Mucosa of descending colon (tissue), 3 donors: ENCODE measurements around the gene B4GALT7. TPM values are rescaled to one million over a fixed set of nuclear protein-coding genes. Genes with fewer than 3 reads are reported as not detected.

Source experiments
- ATAC-seq: fragments of 200-7000 bp; cut with Tn5 transposase; one replicate; pipeline ENCODE4 v1.9.1; 2020; ENCODE audit warnings: mild to moderate bottlenecking, moderate library complexity
- DNase-seq, 3 donors: peaks; one replicate each; pipeline ENCODE4 v3.0.0-alpha.2; 2020
- H3K36me3 ChIP-seq: fragments of 200-600 bp; one replicate; pipeline ENCODE4 v1.8.0; 2021; ENCODE audit warnings: low read depth, mild to moderate bottlenecking
- H3K4me1 ChIP-seq: fragments of 200-600 bp; one replicate; pipeline ENCODE4 v1.8.0; 2021; ENCODE audit warnings: low read depth, mild to moderate bottlenecking
- H3K4me3 ChIP-seq: fragments of 200-600 bp; one replicate; pipeline ENCODE4 v1.8.0; 2021; ENCODE audit warnings: mild to moderate bottlenecking
- H3K9me3 ChIP-seq: fragments of 200-600 bp; one replicate; pipeline ENCODE4 v1.8.0; 2021; ENCODE audit warnings: mild to moderate bottlenecking
- intact Hi-C, 2 donors: fragments of 100-400 bp; cut with DNase I in 1 of 2; cut with micrococcal nuclease in 1 of 2; formaldehyde crosslinking; loops; one replicate each; pipeline versions ENCODE4 v1.11.0 to v1.11.1; 2022; cut with DNase I, micrococcal nuclease
- total RNA-seq, 3 donors: library from RNA; stranded (reverse); fragmentation: NEBNext Ultra II Directional in 2 of 3; extraction: Animal tissue kit (Norgen Biotek cat#: 25700) in 2 of 3; gene quantifications; one replicate each; pipeline versions ENCODE4 v1.2.1 to v1.2.4, GENCODE V29; 2021 to 2023
- TF ChIP-seq, protein P1 (sequence below): fragments of 200-600 bp; IDR thresholded peaks from one replicate; pipeline ENCODE4 v1.8.0; 2022; ENCODE audit warnings: antibody characterized with exemption, mild to moderate bottlenecking
- donor health status: DM: no; HTN: no; CAD: no; lungs with moderate emphysema.
- donor health status: DM: no; HTN: no; CAD: no.
- donor health status: DM: no; HTN: yes; CAD: no.

Gene B4GALT7
- total RNA-seq, 3 donors from 2014 or later, result 19.3 to 21.5 (median 19.4) TPM

DNA sequence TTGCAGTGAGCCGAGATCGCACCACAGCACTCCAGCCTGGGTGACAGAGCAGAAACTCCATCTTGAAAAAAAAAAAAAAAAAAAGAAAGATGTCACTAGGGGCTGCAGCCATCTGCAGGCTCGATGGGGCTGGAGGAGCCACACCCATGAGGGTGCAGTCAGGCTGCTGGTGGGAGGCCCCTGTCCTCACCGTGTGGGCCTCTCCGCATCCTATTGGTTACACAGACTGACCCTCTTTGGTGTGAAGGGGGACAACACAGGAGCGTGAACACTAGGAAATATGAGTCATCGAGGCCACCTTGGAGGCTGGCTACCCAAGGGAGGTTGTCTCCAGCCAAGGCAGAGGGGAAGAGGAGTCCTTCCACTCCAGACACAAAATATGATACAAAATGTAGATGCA, 31.6 kb upstream of the B4GALT7 start:
- no peak for ATAC-seq
- Histone ChIP-seq H3K36me3 (no peaks in the 10 kb centered on the region), H3K9me3 (no peaks in the 10 kb centered on the region), H3K4me1 (no peaks in the 10 kb centered on the region), H3K4me3 (no peak overlapping the region)
- TF ChIP-seq, protein P1, sequence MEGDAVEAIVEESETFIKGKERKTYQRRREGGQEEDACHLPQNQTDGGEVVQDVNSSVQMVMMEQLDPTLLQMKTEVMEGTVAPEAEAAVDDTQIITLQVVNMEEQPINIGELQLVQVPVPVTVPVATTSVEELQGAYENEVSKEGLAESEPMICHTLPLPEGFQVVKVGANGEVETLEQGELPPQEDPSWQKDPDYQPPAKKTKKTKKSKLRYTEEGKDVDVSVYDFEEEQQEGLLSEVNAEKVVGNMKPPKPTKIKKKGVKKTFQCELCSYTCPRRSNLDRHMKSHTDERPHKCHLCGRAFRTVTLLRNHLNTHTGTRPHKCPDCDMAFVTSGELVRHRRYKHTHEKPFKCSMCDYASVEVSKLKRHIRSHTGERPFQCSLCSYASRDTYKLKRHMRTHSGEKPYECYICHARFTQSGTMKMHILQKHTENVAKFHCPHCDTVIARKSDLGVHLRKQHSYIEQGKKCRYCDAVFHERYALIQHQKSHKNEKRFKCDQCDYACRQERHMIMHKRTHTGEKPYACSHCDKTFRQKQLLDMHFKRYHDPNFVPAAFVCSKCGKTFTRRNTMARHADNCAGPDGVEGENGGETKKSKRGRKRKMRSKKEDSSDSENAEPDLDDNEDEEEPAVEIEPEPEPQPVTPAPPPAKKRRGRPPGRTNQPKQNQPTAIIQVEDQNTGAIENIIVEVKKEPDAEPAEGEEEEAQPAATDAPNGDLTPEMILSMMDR, result no peak
- intact Hi-C loops, result no loop called here
- DNase-seq, result no peak

DNA sequence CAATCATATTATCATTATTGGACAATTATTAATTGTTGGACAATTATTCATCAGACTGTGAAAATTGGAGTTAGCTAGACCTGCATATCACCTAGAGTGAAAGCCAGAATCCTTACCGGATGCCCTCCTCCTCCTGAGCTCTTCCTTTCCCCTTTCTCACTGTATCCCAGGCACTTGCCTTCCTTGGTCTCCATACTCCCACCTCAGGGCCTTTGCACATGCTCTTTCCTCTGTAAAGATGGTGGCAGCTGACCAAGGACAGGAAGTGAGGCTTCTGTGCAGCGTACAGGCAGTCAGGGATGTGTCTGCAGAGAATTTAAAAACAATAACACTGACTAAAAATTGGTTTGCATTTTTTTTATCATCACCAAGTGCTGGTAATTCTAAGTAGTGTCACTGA, 30.0 kb upstream of the B4GALT7 start:
- intact Hi-C loops, result no loop called here
- no peak overlapping the region for H3K4me3 ChIP-seq
- H3K9me3 ChIP-seq, result no peaks in the 10 kb centered on the region
- H3K36me3 ChIP-seq, result no peaks in the 10 kb centered on the region
- no peaks in the 10 kb centered on the region for H3K4me1 ChIP-seq
- no peak for ATAC-seq
- no peak for DNase-seq
- TF ChIP-seq, protein P1, result no peak

DNA sequence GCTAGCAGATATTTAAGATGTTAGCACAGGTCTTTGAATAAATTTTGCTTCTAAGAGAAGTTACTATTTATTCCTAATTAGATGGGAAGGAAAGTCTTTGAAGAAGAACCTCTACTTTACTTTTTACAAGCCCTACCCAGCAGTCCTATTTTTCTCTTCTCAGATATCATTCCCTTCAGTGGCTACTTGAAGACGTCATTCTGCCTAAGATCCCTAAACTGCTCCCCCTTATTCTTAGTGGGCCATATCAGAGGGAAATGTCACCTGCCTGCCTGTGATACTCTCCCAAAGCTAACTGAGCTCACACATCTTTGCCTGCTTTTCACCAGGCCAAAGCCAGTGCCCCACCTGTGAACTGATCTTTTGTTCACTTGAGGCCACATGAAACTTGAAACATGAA, 24.4 kb upstream of the B4GALT7 start:
- TF ChIP-seq, protein P1, result no peak
- Histone ChIP-seq H3K36me3 (no peaks in the 10 kb centered on the region), H3K4me1 (no peaks in the 10 kb centered on the region), H3K4me3 (no peak overlapping the region), H3K9me3 (no peaks in the 10 kb centered on the region)
- intact Hi-C loops, result no loop called here
- ATAC-seq, result no peak
- DNase-seq, result no peak

DNA sequence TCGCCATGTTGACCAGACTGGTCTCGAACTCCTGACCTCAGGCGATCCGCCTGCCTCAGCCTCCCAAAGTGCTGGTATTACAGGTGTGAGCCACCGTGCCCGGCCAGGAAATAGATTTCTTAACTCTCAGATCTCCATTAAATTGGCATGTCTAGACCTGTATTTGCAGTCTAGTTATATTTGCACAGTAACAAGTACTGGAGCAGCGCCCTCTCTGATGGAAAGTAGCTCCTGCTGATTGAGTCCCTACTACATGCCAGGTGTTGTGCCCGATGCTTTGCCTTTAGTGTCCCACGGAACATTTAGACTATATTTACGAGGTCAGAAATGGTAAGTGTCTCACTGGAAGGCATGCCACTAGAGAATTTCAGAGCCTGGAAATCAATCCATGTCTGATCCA, 23.8 kb upstream of the B4GALT7 start:
- Histone ChIP-seq H3K9me3 (no peaks in the 10 kb centered on the region), H3K36me3 (no peaks in the 10 kb centered on the region), H3K4me1 (no peaks in the 10 kb centered on the region), H3K4me3 (no peak overlapping the region)
- DNase-seq (no peak), ATAC-seq (no peak)
- TF ChIP-seq, protein P1, result no peak
- intact Hi-C loops, result no loop called here

DNA sequence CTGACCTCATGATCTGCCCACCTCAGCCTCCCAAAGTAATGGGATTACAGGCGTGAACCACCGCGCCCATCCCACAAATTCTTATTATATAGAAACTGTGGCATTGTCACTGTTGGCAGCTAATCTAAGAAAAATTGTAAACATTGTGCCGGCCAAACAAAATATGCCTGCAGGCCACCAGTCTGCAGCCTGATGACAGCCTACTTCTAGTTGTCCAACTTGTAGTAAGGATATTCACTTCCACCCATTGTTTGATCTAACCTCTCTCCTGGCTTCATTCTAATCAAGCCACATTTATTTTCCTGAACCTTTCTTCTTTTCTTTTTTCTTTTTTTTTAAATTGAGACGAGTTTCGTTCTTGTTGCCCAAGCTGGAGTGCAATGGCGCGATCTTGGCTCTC, 21.6 kb upstream of the B4GALT7 start:
- no peaks in the 10 kb centered on the region for H3K36me3 ChIP-seq
- no peaks in the 10 kb centered on the region for H3K4me1 ChIP-seq
- intact Hi-C loops, result no loop called here
- no peaks in the 10 kb centered on the region for H3K9me3 ChIP-seq
- DNase-seq (no peak), ATAC-seq (no peak)
- TF ChIP-seq, protein P1, result no peak
- no peak overlapping the region for H3K4me3 ChIP-seq

DNA sequence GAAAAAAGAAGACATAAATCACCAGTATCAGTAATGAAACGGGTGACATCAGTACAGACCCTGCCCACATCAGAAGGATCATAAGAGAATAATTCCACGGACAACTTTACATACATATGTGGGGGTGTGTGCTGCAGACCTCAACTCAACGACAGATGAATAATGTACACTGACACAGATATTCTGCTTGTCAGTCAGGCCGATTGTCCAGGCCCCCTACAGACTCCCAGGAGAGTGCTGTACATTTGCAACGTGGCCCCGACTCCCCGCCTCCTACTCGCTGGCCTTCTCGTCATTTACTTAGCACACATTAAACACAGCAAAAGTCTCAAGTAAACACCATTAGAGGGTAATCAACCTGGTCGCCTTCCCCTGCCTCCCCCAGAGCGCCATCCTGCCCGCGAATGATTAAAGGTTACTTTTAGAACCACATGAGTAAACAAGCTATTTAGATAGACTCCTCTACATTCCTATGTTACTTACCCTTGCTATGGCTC, 11.5 kb upstream of the B4GALT7 start:
- ATAC-seq, result no peak
- Histone ChIP-seq H3K4me1 (peaks cover 12% of the 10 kb centered on the region), H3K9me3 (no peaks in the 10 kb centered on the region), H3K4me3 (no peak overlapping the region), H3K36me3 (peaks cover under 1% of the 10 kb centered on the region)
- no peak for DNase-seq
- intact Hi-C loops, result no loop called here
- TF ChIP-seq, protein P1, result no peak
